Skeletal muscle tissue (tissue), 4 donors: ENCODE measurements around the gene DCAF15. TPM values are rescaled to one million over a fixed set of nuclear protein-coding genes. Genes with fewer than 3 reads are reported as not detected.
"Not testable (repeated sequence)": the region's sequence is repeated elsewhere in the genome, so short reads cannot be mapped to it uniquely, and the experiment has no call there.

Source experiments
- H3K27ac ChIP-seq: one replicate; pipeline ENCODE4 v1.7.0; 2013; ENCODE audit warnings: mild to moderate bottlenecking, low read depth, low read length, inconsistent platforms
- H3K27me3 ChIP-seq, 3 donors: one replicate each; pipeline ENCODE4 v1.7.0; 2013; ENCODE audit warnings: low read length in 3 of 3; ENCODE audit not compliant: control insufficient read depth in 3 of 3, insufficient read depth in 3 of 3
- H3K36me3 ChIP-seq, 3 donors: one replicate each; pipeline ENCODE4 v1.7.0; 2013; ENCODE audit warnings: low read length in 3 of 3; ENCODE audit not compliant: control insufficient read depth in 3 of 3, insufficient read depth in 3 of 3
- H3K4me1 ChIP-seq, 3 donors: one replicate each; pipeline ENCODE4 v1.7.0; 2013; ENCODE audit warnings: low read length in 3 of 3, mild to moderate bottlenecking in 3 of 3; ENCODE audit not compliant: control insufficient read depth in 3 of 3, insufficient read depth in 3 of 3
- H3K4me3 ChIP-seq, 3 donors: one replicate each; pipeline ENCODE4 v1.7.0; 2013; ENCODE audit warnings: low read length in 3 of 3
- H3K9ac ChIP-seq, 3 donors: one replicate each; pipeline ENCODE4 v1.7.0; 2013; ENCODE audit warnings: low read length in 3 of 3, mild to moderate bottlenecking in 3 of 3, moderate library complexity in 2 of 3, low read depth in 1 of 3
- H3K9me3 ChIP-seq, 3 donors: one replicate each; pipeline ENCODE4 v1.7.0; 2013; ENCODE audit warnings: low read length in 3 of 3; ENCODE audit not compliant: control insufficient read depth in 3 of 3
- total RNA-seq: library from RNA; depleted of rRNA; stranded (reverse); fragments of >200 nt; gene quantifications from one replicate; pipeline ENCODE4 v1.2.3, GENCODE V29; 2014
- donor health status: Osteomylitis.

The DCAF15 gene
- total RNA-seq, 1 donor from 2014 or later: 6.3 TPM

DNA sequence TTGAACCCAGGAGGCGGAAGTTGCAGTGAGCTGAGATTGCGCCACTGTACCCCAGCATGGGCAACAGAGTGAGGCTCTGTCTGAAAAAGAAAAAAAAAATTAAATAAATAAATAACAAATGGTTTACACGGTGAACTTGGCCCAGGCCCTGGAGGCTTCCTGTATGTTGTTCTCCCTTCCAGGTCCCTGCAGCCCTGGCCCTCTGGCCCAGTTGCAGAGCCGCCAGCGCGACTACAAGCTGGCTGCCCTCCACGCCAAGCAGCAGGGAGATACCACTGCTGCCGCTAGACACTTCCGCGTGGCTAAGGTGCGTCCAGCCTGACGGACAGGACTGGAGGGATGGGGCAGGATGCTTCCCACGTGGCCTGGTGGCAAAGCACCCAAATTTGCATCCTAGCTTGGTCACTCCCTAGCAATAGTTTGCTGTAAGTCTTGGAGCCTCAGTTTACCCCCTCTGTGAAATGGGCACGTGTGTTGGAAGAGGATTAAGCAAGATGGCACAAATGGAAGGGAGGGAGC is 34.4 kb upstream of the DCAF15 start:
- Histone ChIP-seq H3K36me3 (peaks cover 50 to 52% (median 52%) of the 10 kb centered on the region in 3 donors), H3K27ac (no peak overlapping the region)

DNA sequence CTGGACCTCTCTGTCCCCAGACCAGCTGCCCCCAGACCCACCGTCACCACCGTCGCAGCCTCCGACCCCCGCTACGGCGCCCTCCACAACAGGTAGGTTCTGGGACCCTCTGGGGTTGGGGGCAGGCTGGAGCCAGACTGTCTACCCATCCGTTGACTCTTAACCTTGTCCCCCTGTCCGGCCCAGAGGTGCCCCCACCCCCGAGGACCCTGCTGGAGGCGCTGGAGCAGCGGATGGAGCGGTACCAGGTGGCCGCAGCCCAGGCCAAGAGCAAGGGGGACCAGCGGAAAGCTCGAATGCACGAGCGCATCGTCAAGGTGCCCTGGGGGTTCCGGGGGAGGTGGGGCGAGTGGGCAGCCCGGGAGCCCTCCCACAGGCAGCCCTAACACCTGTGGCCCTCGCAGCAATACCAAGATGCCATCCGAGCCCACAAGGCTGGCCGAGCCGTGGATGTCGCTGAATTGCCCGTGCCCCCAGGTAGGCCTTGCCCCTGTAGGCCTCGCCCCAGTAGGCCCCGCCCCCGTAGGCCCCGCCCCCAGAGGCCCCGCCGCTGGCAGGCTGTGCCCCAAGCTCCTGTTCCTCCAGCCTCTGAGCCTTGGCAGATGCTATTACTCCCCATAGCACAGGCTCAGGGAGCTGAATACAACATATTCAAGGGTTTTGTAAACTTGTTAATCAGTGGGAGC is 33.4 kb upstream of the DCAF15 start:
- peaks cover 49 to 56% (median 51%) of the 10 kb centered on the region in 3 donors for H3K36me3 ChIP-seq
- peaks cover 0 to 4% (median 2%) of the 10 kb centered on the region in 3 donors for H3K4me1 ChIP-seq
- H3K4me3 ChIP-seq: no peak overlapping the region
- no peak overlapping the region for H3K9ac ChIP-seq
- no peak overlapping the region for H3K27ac ChIP-seq
- no peaks in the 10 kb centered on the region for H3K9me3 ChIP-seq
- no peaks in the 10 kb centered on the region for H3K27me3 ChIP-seq

More for the DNA sequence above, 34.4 kb upstream of the DCAF15 start:
- H3K9me3 ChIP-seq: no peaks in the 10 kb centered on the region
- H3K27me3 ChIP-seq: no peaks in the 10 kb centered on the region
- H3K4me1 ChIP-seq: peaks cover 0 to 4% (median 2%) of the 10 kb centered on the region in 3 donors
- no peak overlapping the region for H3K4me3 ChIP-seq
- H3K9ac ChIP-seq: no peak overlapping the region

DNA sequence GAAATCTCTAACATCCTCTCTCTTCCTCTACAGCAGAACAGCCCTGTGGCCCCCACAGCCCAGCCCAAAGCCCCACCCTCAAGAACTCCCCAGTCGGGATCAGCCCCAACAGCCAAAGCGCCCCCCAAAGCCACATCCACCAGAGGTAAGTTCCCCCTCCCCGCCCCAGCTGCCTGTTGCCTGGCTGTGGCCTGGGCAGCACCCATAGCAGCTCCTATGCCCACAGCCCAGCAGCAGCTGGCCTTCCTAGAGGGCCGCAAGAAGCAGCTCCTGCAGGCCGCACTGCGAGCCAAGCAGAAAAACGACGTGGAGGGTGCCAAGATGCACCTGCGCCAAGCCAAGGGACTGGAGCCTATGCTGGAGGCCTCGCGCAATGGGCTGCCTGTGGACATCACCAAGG is 31.8 kb upstream of the DCAF15 start:
- Histone ChIP-seq H3K4me3 (no peak overlapping the region), H3K36me3 (peaks cover 45 to 58% (median 50%) of the 10 kb centered on the region in 3 donors), H3K27ac (no peak overlapping the region), H3K9ac (no peak overlapping the region), H3K27me3 (no peaks in the 10 kb centered on the region), H3K4me1 (peaks cover 0 to 4% (median 2%) of the 10 kb centered on the region in 3 donors), H3K9me3 (no peaks in the 10 kb centered on the region)

DNA sequence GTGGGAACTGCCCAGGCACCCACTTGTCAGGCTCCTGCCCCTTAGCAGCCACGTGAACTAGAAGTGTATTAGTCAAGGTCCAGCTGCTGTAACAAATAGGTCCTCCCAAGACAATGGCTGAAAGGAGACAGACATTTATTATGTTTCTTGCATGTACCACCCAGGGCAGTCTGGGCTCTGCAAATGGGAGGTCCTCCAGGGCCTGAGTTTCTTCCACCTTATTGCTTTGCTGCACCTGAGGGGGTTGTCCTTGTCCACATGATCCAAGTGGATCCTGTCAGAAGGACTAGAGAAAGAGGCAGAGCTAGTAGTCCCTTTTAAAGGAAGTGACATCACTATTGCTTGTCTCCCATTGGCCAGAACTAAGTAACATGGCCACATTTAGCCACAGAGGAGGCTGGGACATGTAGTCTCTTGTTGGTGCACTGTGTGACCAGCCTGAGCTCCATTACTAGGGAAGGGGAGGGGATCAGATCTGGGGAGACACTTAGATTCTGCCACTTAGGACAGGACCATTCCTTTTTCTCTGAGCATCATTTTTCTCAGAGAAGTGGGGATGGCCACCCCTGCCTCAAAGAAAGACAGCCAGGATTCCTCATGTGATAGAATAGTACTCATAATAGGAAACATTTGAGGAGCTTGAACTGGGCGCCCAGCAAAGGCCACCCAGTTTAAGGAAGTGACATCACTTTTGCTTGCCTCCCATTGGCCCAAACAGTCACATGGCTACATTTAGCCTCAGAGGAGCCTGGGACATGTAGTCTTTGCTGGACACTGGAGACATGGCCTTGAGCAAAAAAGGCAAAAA is 31.2 kb upstream of the DCAF15 start:
- Histone ChIP-seq H3K4me1 (peaks cover 0 to 4% (median 2%) of the 10 kb centered on the region in 3 donors), H3K27ac (no peak overlapping the region), H3K9me3 (no peaks in the 10 kb centered on the region), H3K36me3 (peaks cover 43 to 53% (median 48%) of the 10 kb centered on the region in 3 donors), H3K9ac (no peak overlapping the region), H3K4me3 (no peak overlapping the region), H3K27me3 (no peaks in the 10 kb centered on the region)

DNA sequence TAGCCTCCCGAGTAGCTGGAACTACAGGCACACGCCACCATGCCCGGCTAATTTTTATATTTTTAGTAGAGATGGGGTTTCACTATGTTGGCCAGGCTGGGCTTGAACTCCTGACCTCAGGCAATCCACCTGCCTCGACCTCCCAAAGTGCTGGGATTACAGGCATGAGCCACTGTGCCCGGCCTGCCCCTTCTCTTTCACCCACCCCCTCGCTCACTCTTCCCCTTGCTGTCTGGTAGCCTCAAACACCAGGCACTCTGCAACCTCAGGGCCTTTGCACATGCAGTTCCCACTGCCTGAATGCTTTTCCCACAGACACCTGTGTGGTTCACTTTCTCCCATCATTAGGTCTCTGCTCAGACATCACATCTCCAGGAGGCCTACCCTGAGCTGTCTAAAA is 30.2 kb upstream of the DCAF15 start:
- not testable (repeated sequence) for H3K9me3 ChIP-seq, H3K4me3 ChIP-seq, H3K27ac ChIP-seq, H3K9ac ChIP-seq, H3K27me3 ChIP-seq
- peaks cover 53 to 58% (median 54%) of the 10 kb centered on the region in 3 donors for H3K36me3 ChIP-seq
- H3K4me1 ChIP-seq: peaks cover 3 to 11% (median 4%) of the 10 kb centered on the region in 3 donors

DNA sequence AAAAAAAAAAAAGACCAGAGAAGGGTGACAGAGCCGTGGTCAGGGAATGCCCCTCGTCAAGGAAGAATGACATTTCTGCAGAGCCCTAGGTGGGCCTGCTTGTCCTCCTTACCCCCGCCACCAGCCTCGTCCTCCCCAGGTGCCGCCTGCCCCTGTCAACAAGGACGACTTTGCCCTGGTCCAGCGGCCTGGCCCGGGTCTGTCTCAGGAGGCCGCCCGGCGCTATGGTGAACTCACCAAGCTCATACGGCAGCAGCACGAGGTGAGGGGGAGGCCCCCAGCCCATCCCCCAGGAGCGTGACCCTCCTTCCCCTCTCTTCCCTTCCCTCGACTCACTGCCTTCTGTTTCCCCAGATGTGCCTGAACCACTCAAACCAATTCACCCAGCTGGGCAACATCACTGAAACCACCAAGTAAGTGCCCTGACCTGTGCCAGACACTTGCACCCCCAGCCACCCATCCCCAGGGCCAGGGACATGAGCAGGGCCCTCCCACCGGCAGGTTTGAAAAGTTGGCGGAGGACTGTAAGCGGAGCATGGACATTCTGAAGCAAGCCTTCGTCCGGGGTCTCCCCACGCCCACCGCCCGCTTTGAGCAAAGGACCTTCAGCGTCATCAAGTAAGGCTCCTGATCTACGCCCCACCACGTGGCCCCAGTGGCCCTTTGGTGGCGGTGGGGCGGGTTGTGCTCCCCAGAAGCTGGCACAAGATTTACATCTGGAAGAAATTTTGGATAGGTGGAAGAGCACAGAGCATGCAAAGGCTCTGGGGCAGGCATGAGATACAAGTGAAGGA is 28.9 kb upstream of the DCAF15 start:
- Histone ChIP-seq H3K36me3 (peaks cover 52 to 59% (median 55%) of the 10 kb centered on the region in 3 donors), H3K27me3 (no peaks in the 10 kb centered on the region), H3K27ac (no peak overlapping the region), H3K4me1 (peaks cover 0 to 10% (median 3%) of the 10 kb centered on the region in 3 donors), H3K9ac (no peak overlapping the region), H3K4me3 (no peak overlapping the region), H3K9me3 (no peaks in the 10 kb centered on the region)

DNA sequence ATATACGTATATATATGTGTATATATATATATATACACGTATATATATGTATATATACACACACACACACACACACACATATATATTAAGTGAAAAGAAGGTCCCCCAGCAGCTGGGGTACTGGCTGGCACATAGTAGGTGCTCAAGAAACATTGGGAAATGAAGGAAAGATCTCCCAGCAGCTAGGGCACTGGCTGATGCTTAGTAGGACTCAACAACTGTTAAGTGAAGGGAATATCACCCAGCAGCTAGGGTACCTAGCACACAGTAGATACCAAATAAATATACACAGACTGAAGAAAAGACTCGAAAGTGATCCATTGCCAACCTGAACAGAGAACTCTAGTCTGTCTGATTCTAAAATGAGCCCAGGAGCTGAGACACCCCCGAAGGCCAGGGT is 26.3 kb upstream of the DCAF15 start:
- Histone ChIP-seq H3K36me3 (peaks cover 40 to 49% (median 42%) of the 10 kb centered on the region in 3 donors), H3K27ac (no peak overlapping the region), H3K27me3 (no peaks in the 10 kb centered on the region)

DNA sequence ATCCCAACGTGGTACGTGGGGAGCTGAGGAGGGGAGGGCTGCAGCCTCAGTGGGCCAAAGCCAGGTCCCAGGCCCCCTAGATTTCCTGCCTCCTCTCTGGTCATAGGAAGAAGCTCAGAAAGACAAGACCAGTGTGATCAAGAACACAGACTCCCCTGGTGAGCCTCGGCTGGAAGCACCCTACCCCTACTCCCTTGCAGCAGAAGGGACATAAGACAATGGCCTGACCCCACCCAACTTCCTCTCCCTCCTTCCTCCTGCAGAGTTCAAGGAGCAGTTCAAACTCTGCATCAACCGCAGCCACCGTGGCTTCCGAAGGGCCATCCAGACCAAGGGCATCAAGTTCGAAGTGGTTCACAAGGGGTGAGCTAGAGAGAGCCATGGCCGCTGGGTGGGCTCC is 25.6 kb upstream of the DCAF15 start:
- H3K36me3 ChIP-seq: peaks cover 33 to 43% (median 36%) of the 10 kb centered on the region in 3 donors

More for the DNA sequence above, 26.3 kb upstream of the DCAF15 start:
- peaks cover 0 to 10% (median 3%) of the 10 kb centered on the region in 3 donors for H3K4me1 ChIP-seq
- no peaks in the 10 kb centered on the region for H3K9me3 ChIP-seq
- no peak overlapping the region for H3K4me3 ChIP-seq
- no peak overlapping the region for H3K9ac ChIP-seq

DNA sequence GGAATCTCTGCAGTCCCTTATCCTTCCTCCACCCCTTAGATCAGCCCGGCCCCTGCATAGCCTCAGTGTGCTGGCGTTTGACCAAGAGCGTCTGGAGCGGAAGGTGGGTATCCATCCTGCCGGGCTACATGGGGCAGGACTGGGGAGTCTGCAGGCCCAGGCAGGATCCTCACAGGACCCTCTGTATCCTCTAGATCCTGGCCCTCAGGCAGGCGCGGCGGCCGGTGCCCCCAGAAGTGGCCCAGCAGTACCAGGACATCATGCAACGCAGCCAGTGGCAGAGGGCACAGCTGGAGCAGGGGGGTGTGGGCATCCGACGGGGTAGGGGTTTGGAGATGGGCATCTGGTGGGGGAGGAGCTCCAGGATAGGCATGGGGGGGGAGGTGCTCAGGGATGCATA is 23.0 kb upstream of the DCAF15 start:
- peaks cover 0 to 3% (median 0%) of the 10 kb centered on the region in 3 donors for H3K27me3 ChIP-seq
- no peak overlapping the region for H3K9ac ChIP-seq
- H3K36me3 ChIP-seq: peaks cover 14 to 26% (median 24%) of the 10 kb centered on the region in 3 donors

More for the DNA sequence above, 25.6 kb upstream of the DCAF15 start:
- Histone ChIP-seq H3K27ac (no peak overlapping the region), H3K4me3 (no peak overlapping the region), H3K27me3 (no peaks in the 10 kb centered on the region), H3K9me3 (no peaks in the 10 kb centered on the region), H3K9ac (no peak overlapping the region), H3K4me1 (peaks cover 0 to 10% (median 3%) of the 10 kb centered on the region in 3 donors)

More for the DNA sequence above, 23.0 kb upstream of the DCAF15 start:
- Histone ChIP-seq H3K4me3 (no peak overlapping the region), H3K4me1 (peaks cover 0 to 10% (median 3%) of the 10 kb centered on the region in 3 donors), H3K27ac (no peak overlapping the region), H3K9me3 (no peaks in the 10 kb centered on the region)
